ENCODE measurements around the gene STOML1.

Gene STOML1, protein sequence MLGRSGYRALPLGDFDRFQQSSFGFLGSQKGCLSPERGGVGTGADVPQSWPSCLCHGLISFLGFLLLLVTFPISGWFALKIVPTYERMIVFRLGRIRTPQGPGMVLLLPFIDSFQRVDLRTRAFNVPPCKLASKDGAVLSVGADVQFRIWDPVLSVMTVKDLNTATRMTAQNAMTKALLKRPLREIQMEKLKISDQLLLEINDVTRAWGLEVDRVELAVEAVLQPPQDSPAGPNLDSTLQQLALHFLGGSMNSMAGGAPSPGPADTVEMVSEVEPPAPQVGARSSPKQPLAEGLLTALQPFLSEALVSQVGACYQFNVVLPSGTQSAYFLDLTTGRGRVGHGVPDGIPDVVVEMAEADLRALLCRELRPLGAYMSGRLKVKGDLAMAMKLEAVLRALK

DNA sequence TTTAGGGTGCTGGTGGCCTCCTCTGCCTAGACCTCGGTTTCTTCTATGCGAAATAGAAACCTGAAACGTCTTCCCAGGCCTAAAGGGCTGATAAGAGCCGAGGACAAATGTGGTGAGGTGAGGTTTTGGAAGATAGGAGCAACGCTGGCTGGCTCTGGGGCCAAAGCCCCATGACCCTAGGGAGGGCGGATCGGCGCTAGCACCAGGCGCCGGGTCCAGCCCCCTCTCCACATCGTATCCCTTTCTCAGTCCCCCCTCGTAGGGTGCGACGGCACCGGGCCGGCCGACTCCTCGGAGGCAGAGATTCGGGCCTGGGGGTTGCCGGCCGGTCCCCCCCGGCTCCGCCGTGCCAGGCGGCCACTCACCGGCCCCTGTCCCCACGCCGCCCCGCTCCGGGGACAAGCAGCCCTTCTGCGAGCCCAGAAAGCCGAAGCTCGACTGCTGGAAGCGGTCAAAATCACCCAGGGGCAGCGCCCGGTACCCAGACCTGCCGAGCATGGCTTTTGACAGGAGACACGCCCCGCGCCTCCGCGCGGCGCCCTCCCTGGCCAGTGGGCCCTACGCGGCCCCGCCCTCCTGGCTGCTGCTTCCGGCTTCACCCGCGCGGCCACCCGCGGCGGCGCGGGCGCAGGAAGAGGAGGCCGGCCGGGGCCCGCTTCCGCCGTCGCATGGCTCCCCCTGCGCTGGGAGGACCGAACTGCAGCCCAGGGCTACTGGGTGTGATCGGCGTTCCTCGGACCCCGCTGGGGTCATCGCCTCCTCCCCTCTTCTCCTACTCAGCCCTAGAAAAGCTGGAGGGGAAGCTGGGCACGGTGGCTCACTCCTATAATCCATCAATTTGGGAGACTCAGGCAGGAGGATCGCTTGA lies at the start of gene STOML1:
Gene STOML1 (minus strand): TSS at position 570 of the 868 bp plus-strand sequence. CDS start 72 bp downstream, at position 498.
- DNase-seq = peak; percentile 56

DNA sequence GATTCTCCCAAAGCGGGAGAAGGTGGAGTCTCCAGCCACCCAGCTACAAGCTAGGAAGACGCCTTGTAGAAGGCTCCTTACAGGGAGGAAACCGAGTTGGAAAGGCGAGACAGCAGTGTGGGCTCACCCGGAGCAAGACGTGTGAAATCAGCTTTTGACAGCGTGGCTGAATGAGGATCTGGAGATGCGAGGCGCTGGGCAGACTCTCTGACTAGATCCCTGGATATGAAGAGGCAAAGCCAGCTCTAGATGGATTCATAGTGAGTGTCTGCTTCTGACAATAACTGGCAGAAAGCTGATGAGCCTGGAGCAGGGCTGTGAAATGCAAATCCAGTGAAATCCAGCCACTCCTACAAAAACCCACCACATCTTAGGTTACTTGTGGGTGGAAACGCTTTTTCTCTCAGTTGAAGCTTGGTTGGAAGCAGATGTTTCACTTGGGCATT lies 49.2 kb upstream of the STOML1 start:
- DNase-seq = no peak

DNA sequence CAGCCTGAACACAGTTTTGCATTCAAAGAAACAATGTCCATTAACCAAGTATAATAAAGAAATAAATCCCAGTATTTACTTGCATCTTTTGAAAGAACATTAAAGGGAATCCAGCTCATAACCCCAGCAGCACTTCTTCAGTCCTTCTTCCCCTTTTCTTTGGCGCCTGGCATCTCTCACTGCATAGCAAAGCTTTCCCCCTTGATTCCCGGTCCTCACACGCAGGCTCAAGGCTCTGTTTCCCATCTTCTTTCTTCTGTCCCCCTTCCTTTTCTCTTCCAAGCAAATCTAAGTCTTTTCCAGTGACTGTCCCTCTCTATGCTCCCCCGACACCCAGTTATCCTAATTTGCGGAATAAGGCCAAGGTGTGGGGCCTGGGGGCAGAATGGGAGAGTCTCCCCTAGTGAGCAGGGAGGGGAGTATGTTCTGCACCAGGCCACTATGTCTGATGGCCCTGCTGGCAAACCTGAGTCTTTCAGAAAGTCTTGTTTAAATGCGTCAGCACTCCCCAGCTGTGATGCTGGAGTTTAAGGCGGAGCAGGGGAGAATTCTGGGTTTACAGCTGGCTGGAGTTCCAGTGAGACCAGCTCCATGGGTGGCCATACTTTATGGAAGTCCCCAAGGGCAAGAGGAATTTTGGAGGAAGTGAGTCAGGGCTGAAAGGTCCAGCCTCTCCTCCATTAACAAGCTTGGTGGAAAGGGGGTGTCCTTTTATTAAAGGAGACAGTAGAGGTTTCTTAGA lies 48.2 kb upstream of the STOML1 start:
- DNase-seq = no peak

DNA sequence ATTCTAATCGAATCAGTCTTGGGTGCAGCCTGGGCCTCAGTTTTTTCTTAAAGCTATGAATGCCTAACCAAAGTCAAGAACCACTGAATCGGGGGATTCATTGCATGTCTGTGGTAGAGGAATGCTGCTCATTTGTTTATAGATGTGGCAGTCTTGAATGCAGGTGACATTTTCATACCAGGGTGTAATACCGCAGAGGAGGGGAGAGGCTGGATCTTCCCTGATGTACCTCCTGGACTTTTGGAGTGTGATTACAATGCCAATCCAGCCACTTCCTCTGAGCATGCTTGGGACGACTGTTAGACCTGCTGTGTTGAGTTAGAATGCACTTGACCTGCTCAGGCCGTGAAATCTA lies 47.5 kb upstream of the STOML1 start:
- DNase-seq = no peak

DNA sequence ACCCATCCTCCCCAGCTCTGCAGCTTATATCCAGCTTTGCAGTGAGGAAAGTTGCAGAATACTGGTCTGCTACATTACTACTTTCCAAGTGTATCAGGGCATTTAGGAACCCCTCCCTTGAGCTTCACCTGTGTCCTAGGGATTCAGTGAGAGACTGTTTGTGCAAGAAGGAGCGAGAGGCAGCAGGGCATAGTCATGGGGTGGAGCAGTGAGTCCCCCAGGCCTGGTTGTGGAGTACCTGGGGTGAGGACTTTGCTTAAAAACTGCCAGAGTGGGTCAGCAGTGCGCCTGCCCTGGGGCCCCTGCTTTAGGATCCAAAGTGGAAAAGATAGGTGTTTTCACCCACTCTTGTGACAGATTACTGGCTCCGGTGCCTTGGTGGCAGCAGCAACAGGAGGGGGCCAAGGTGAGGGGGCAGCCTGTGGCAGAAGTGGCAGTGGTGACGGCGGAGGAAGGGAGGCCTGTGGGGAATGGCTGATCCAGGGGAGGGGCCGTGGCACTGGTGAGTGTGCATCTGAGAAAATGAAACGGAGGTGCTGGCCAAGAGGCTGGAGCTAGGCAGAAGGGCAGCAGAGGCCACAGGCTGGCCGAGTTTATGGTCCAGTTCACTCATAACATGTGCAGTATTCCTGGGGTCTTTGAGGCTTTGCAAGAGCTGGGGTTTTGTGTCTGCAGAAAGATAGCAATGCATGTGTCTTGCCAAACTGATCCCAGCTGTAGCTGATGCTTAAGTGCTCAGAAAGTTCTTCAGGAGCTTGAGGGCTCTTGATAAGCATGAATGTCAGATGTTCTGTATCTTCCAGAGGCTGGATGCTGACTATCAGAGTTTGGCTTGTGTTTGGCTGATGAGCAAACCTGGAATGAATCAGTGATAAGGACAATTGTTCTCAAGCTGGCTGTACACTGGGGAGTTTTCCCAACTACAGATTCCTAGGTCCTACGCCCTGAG lies 46.9 kb upstream of the STOML1 start:
- peak; percentile 32 for DNase-seq

DNA sequence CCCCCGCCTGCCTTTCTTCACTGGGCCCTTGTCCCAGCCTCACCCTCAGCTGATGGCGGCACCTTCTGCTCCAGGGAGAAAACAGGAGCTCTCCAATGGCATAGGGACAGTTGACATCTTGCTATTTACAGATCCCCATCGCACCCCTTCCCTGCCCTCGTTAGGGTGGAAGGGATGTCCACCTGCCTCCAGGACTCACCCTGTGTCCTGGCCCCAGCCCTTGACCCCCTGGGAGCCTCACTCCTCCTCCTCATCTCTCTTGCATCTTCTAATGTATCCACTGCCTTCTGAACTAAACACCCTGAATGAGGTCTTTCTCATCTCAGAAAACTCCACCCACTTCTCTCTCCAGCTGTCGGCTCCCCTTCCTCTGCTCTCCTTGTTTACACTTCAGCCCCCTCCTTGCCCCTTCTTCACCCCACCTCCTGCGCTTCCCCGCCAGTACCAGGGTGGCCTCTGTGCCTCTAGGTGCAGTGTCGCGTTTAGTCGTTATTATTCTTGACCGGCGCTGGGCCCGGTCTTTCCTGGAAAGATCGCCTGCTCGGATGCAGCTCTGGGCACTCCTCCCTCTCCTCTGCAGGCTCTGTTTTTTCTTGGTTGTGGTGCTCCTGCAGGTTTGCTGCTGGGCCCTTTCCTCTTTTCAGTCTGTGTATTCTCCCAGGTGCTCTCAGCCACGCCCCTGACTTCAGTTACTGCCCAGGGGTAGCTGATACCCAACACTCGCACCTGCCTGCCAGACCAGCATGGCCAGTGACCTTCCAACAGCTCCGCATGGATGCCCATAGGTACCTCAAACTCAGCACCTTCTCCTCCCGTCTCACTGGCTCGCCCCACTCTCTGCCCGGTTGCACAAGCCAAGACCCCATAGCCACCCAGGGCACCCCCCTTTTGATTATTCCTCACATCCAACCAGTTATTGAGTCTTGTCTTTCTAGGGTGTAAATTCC lies 45.3 kb upstream of the STOML1 start:
- no peak for DNase-seq

DNA sequence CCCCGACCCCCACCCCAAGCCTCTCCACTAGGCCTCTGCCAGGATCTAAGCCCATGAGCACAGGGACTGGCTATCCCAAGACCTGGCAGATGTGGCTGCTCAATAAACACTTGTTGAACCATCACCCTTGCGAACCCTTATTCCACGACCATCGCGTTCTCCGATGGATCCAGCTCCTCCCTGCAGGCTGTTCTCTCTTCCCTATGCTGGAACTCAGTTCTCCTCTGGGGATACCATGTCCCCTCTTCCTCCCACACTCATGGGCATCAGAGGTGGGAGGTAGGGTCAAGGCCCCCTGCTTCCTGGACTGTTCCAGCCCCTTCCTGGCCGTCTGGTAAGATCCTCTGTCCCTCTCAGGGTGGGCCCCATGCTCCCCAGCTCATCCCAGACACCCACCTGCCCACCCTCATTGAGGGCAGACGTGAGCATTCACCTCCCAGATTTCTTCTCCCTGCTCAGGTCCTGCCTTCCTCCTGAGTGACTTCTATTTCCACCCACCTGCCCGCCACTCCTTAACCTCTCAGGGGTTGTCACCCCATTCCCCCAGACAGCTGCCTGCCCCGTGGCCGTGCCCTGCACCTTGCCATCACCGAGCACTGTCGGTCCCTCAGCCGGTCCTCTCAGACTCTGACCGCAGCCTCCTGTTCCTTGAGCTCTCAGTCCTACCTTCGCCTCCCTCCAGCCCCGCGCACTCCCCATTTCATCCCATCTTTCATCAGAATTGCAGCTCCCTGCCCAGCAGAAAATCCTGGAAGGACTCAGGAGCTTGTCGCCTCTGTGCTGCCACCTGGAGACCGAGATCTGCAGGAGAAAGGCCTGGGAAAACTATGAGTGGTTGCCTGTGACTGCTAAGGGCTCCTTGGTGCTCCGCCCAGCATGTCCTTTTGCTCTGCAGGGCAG lies 44.4 kb upstream of the STOML1 start:
- peak; percentile 3 for DNase-seq

DNA sequence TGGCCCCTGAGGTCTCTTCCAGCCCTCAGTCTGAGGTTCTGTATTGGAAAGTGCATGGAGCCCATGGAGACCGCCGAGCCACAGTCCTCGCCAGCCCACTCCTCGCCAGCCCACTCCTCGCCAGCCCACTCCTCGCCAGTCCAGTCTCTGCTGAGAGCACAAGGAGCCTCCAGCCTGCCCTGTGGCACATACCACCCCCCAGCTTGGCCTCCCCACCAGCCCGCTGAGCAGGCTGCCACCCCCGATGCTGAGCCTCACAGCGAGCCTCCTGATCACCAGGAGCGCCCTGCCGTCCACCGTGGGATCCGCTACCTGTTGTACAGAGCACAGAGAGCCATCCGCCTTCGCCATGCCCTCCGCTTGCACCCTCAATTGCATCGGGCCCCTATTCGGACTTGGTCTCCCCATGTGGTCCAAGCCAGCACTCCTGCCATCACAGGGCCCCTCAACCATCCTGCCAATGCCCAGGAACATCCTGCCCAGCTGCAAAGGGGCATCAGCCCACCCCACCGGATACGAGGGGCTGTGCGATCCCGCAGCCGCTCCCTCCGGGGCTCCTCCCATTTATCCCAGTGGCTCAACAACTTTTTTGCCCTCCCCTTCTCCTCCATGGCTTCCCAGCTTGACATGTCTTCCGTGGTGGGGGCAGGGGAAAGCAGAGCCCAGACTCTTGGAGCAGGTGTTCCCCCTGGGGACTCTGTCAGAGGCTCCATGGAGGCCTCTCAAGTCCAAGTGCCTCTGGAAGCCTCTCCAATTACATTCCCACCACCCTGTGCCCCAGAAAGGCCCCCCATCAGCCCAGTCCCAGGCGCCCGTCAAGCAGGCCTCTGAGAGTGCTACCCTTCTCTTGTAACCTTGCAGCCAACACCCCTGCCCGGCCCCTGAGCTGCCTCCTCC lies 43.3 kb upstream of the STOML1 start:
- DNase-seq = no peak

DNA sequence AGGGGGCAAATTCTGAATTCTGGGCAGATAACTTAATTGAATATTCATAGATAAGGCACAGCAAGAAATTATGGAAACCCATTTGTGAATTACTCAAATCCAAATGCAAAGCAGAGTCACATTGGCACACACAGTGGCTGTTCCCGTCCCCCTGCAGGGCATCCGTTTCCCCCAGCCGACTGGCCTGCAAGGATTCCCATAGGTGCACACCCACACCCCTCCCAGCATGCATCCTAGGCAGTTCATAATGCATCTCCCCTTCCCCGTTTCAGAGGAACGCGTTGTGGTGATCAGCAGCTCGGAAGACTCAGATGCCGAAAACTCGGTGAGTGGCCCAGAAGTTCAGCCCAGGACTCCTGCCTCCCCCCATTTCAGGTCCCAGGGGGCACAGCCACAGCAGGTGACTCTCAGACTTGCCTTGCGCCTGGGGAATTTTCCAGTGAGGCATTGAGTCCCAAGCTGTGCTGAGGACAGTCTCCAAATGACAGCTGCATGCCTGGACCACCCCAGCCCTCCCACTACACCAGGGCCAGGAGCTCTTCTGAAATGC lies 42.2 kb upstream of the STOML1 start:
- DNase-seq = no peak

DNA sequence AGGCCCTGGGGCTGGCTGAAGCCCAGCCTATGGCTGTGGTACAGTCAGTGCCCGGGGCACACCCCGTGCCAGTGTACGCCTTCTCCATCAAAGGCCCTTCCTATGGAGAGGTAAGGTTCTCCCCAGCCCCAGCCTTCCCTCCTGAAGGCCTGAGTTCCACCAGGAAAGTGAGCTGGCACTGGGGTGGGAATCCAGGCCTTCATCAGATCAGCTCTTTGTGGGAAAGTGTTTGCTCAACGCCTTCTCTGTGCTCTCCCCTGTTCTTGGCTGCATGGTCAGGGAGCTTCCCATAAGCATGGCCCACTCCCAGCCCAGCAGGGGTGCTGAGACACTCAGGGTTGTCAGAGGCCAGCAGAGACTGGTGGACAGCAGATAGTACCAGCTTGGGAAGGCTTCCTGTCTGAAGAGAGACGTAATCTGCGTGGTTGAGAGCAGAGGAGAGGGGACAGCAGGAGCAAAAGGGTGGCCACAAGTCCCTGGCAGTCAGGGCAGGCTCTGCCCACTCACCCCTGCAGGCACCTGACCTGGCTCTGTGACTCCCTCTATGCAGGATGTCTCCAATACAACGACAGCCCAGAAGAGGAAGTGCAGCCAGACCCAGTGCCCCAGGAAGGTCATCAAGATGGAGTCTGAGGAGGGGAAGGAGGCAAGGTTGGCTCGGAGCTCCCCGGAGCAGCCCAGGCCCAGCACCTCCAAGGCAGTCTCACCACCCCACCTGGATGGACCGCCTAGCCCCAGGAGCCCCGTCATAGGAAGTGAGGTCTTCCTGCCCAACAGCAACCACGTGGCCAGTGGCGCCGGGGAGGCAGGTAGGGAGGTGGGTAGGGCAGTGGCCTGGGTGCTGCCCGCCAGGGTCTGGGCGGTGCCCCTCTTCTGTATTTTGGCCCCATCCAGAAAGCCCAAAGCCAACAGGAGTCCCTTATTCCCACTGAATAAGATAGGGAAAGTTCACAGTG lies 40.8 kb upstream of the STOML1 start:
- no peak for DNase-seq

DNA sequence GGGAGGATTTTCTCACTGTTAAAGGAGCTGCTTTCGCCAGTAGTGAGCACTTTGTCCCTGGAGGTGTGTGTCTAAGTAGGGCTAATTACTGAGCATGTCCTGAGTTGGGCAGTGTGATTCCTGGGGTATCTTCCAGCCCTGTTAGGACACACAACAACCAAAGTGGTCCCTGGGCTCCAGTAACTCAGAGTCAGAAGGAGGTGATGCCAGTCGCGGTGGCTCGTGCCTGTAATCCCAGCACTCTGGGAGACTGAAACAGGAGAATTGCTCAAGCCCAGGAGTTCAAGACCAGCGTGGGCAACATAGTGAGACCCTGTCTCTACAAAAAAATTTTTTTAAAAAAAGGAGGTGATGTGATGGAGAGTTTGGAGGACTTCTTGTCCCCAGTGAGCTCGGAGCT lies 40.0 kb upstream of the STOML1 start:
- DNase-seq = no peak

DNA sequence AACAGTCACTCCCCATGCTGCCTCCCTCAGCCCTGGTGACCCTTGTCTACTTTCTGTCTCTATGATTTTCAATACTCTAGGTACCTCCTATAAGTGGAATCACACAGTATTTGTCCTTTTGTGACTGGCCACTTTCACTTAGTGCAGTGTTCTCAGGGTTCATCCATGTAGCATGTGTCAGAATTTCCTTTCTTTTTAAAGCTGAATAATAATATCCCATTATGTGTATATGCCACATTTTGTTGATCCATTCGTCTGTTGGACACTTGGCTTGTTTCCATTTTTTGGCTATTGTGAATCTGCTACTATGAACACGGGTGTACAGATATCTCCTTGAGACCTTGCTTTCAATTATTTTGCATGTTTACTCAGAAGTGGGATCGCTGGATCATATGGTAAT lies 36.6 kb upstream of the STOML1 start:
- no peak for DNase-seq

DNA sequence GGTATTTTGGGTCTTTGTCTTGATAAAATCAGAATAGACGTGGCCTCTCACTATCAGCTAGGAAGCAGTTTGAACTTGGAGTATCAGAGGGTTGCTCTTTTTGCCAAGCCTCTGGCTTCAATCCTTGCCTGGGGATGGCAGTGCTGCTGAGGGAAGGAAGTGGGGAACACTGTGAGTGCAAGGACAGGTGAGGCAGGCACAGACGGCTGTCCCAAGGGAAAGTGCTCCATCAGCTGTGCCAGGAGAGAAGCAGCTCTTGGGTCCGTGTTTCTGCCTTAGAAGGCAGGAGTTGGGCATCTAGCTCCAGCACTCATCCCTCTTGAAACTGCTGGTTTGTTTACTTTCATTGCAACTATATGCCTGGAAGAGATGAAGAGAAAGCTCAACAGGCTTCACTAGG lies 35.6 kb upstream of the STOML1 start:
- peak; percentile 75 for DNase-seq

DNA sequence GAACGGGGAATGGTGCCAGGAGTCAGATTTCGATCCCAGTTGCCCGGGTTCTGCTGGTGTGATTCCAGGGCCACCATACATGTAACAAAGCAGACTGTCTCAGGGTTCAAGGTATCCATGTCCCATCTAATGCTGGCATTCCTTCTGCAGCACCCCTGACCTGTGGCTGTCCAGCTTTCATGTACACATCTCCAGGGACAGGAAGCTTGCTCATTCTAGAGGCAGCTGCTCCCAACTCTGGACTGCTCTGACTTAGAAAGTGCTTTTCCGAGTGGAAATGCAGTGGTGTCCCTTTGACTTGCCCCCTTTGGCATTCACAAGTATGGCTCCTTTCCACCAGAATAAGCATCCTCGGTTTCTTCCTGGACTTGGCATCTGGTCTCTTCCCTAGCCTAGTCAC lies 33.3 kb upstream of the STOML1 start:
- DNase-seq = no peak

DNA sequence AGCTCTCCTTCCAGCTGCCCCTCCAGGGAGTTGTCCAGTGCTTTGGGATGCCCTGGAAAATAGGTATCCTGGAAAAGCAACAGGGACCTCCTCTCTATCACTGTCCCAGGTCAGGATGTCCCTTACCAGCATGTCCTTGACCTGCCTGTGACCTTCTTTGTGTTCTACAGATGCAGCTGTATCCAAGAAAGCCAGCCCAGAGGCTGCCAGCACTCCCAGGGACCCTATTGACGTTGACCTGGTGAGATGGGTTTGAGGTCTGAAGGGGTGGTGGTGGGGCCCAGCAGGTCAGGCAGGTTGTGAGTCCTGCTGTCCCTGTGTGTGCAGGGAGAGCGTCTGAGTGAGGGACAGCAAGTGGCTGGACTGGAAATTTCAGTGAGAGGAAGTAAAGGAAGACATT lies 32.6 kb upstream of the STOML1 start:
- DNase-seq = no peak

DNA sequence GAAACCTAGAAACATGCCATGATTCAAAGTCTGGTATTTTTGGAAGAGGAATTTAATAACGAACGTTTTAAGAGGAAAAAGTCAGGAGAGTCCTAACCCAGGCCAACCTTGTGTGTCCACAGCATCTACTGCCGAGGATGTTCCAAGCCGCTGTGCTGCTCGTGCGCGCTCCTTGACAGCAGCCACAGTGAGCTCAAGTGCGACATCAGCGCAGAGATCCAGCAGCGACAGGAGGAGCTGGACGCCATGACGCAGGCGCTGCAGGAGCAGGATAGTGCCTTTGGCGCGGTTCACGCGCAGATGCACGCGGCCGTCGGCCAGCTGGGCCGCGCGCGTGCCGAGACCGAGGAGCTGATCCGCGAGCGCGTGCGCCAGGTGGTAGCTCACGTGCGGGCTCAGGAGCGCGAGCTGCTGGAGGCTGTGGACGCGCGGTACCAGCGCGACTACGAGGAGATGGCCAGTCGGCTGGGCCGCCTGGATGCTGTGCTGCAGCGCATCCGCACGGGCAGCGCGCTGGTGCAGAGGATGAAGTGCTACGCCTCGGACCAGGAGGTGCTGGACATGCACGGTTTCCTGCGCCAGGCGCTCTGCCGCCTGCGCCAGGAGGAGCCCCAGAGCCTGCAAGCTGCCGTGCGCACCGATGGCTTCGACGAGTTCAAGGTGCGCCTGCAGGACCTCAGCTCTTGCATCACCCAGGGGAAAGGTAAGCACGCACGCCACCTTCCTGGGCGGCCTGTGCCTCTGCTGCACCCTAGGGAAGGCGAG lies 30.8 kb upstream of the STOML1 start:
- no peak for DNase-seq

DNA sequence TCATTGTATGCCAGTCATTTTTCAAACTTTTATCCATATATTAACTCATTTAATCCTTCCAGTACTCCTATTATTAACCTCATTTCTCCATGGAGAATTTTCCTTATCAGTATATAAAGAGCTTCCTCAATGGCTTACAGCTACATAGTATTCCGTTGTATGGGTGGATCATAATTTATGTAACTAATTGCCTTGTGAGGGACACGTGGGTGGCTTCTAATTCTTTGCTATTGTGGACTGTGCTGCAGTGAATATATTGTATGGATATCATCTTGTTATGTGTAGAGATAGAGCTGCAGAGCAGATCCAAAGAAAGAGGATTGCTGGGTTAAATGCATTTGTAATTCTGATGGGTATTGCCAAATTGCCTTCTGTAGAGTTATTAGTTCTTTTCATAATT lies 27.6 kb upstream of the STOML1 start:
- no peak for DNase-seq

Measured in DMS79 treated with DMSO at 0.1 percent for 48 hours (cell line).